ENCODE measurements around the gene NELFA.

DNA sequence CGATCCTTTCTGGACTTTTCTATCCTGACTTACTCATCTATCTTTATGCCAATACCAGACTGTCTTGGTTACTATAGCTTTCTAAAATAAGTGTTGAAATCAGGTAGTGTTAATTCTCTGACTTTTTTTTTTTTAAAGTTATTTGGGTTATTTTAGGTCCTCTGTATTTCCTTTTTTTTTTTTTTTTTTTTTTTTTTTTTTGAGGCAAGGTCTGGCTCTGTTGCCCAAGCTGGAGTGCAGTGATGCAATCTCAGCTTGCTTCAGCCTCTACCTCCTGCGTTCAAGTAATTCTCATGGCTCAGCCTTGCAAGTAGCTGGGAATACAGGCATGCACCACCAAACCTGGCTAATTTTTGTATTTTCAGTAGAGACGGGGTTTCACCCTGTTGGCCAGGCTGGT, 2.8 kb upstream of the NELFA start:
- TF ChIP-seq, protein P1, sequence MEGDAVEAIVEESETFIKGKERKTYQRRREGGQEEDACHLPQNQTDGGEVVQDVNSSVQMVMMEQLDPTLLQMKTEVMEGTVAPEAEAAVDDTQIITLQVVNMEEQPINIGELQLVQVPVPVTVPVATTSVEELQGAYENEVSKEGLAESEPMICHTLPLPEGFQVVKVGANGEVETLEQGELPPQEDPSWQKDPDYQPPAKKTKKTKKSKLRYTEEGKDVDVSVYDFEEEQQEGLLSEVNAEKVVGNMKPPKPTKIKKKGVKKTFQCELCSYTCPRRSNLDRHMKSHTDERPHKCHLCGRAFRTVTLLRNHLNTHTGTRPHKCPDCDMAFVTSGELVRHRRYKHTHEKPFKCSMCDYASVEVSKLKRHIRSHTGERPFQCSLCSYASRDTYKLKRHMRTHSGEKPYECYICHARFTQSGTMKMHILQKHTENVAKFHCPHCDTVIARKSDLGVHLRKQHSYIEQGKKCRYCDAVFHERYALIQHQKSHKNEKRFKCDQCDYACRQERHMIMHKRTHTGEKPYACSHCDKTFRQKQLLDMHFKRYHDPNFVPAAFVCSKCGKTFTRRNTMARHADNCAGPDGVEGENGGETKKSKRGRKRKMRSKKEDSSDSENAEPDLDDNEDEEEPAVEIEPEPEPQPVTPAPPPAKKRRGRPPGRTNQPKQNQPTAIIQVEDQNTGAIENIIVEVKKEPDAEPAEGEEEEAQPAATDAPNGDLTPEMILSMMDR (optimal IDR thresholded peaks at IDR 0.05 in 1 of 3, IDR thresholded peaks at IDR 0.05 in 1 of 3, conservative IDR thresholded peaks at IDR 0.05 in 1 of 3; ENCODE audit: extremely low read depth in 1 of 3, insufficient read depth in 2 of 3, low read length in 3 of 3): no peak
- TF ChIP-seq EZH2 (IDR thresholded peaks at IDR 0.05; ENCODE audit: low read length): no peak

Data from keratinocyte (primary cell).